ENCODE results near the gene BAD. TPM values are rescaled to one million over a fixed set of nuclear protein-coding genes. Genes with fewer than 3 reads are reported as not detected.

Gene BAD
- total RNA-seq, 1 donor from 2014 or later, result 43.6 TPM

DNA sequence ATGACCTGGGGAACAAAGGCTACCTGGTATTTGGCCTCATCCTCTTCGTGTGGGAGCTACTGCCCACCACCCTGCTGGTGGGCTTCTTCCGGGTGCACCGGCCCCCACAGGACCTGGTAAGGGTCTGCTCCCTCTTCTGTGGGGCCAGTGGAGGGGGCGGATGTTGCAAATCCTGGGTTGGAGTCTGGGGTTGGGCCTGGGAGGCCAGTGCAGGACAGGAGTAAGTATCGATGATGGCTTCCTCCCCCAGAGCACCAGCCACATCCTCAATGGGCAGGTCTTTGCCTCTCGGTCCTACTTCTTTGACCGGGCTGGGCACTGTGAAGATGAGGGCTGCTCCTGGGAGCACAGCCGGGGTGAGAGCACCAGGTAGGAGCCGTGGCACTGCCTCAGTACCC, 3.9 kb upstream of the BAD start:
- Mint-ChIP-seq H3K4me3 (ENCODE audit: unreplicated experiment) (no peak overlapping the region), H3K27me3 (ENCODE audit: low read depth, unreplicated experiment) (peaks cover 25% of the 10 kb centered on the region), H3K36me3 (ENCODE audit: low read depth, unreplicated experiment) (peaks cover 4% of the 10 kb centered on the region), H3K27ac (ENCODE audit: unreplicated experiment) (no peak overlapping the region), H3K9me3 (ENCODE audit: unreplicated experiment) (no peaks in the 10 kb centered on the region), H3K4me1 (ENCODE audit: low read depth, unreplicated experiment) (peaks cover 3% of the 10 kb centered on the region)
- Histone ChIP-seq H3K36me3 (ENCODE audit: insufficient read depth, low read length) (no peaks in the 10 kb centered on the region), H3K27me3 (ENCODE audit: insufficient read depth, low read length) (peaks cover 29% of the 10 kb centered on the region), H3K27ac (ENCODE audit: low read depth, low read length) (no peak overlapping the region), H4K20me1 (ENCODE audit: insufficient read depth, low read length) (peaks cover 24% of the 10 kb centered on the region), H3K4me2 (ENCODE audit: low read length) (no peak overlapping the region), H3K79me2 (ENCODE audit: insufficient read depth, low read length) (peaks cover 11% of the 10 kb centered on the region), H3K4me1 (ENCODE audit: insufficient read depth, low read length) (peaks cover 13% of the 10 kb centered on the region), H3K9ac (ENCODE audit: low read length) (no peak overlapping the region), H2AFZ (ENCODE audit: low read depth, low read length) (no peak overlapping the region), H3K4me3 (ENCODE audit: insufficient read depth, low read depth, low read length) (no peak overlapping the region), H3K9me3 (ENCODE audit: insufficient read depth, low read depth, low read length) (no peaks in the 10 kb centered on the region)
- no peak for FAIRE-seq
- TF ChIP-seq EZH2 (IDR thresholded peaks at IDR 0.05; ENCODE audit: insufficient read depth, low read length), result no peak
- TF ChIP-seq, protein P1, sequence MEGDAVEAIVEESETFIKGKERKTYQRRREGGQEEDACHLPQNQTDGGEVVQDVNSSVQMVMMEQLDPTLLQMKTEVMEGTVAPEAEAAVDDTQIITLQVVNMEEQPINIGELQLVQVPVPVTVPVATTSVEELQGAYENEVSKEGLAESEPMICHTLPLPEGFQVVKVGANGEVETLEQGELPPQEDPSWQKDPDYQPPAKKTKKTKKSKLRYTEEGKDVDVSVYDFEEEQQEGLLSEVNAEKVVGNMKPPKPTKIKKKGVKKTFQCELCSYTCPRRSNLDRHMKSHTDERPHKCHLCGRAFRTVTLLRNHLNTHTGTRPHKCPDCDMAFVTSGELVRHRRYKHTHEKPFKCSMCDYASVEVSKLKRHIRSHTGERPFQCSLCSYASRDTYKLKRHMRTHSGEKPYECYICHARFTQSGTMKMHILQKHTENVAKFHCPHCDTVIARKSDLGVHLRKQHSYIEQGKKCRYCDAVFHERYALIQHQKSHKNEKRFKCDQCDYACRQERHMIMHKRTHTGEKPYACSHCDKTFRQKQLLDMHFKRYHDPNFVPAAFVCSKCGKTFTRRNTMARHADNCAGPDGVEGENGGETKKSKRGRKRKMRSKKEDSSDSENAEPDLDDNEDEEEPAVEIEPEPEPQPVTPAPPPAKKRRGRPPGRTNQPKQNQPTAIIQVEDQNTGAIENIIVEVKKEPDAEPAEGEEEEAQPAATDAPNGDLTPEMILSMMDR (IDR thresholded peaks at IDR 0.05; ENCODE audit: insufficient read depth, low read depth, low read length), result no peak
- no peak for DNase-seq (ENCODE audit: low read depth)

DNA sequence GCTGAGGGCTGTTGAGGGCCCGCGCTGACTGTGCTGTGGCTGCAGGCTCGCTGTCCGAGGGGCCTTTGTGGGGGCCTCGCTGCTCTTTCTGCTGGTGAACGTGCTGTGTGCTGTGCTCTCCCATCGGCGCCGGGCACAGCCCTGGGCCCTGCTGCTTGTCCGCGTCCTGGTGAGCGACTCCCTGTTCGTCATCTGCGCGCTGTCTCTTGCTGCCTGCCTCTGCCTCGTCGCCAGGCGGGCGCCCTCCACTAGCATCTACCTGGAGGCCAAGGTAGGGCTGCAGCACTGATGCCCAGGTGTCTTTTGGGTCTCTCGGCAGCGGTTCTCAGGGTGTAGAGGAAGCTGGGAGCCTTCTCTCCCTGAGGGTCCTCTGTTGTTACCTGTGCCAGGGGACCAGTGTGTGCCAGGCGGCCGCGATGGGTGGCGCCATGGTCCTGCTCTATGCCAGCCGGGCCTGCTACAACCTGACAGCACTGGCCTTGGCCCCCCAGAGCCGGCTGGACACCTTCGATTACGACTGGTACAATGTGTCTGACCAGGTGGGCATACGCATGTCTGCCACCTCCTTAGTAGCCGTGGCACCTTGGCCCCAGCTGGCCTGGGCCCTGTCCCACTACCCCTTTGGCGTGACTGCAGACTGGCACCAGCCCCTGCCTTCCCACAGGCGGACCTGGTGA, 3.3 kb upstream of the BAD start:
- no peak overlapping the region for H3K4me3 Mint-ChIP-seq (ENCODE audit: unreplicated experiment)
- Histone ChIP-seq H3K27ac (ENCODE audit: low read depth, low read length) (no peak overlapping the region), H3K36me3 (ENCODE audit: insufficient read depth, low read length) (no peaks in the 10 kb centered on the region), H3K4me3 (ENCODE audit: insufficient read depth, low read depth, low read length) (no peak overlapping the region), H3K4me1 (ENCODE audit: insufficient read depth, low read length) (peaks cover 13% of the 10 kb centered on the region), H3K27me3 (ENCODE audit: insufficient read depth, low read length) (peaks cover 24% of the 10 kb centered on the region), H3K9me3 (ENCODE audit: insufficient read depth, low read depth, low read length) (no peaks in the 10 kb centered on the region), H3K9ac (ENCODE audit: low read length) (no peak overlapping the region), H2AFZ (ENCODE audit: low read depth, low read length) (no peak overlapping the region), H3K79me2 (ENCODE audit: insufficient read depth, low read length) (peaks cover 16% of the 10 kb centered on the region), H3K4me2 (ENCODE audit: low read length) (no peak overlapping the region), H4K20me1 (ENCODE audit: insufficient read depth, low read length) (peaks cover 20% of the 10 kb centered on the region)
- peaks cover 4% of the 10 kb centered on the region for H3K36me3 Mint-ChIP-seq (ENCODE audit: low read depth, unreplicated experiment)
- no peak overlapping the region for H3K27ac Mint-ChIP-seq (ENCODE audit: unreplicated experiment)
- H3K4me1 Mint-ChIP-seq (ENCODE audit: low read depth, unreplicated experiment), result peaks cover 3% of the 10 kb centered on the region
- FAIRE-seq (no peak), DNase-seq (ENCODE audit: low read depth) (no peak)
- H3K27me3 Mint-ChIP-seq (ENCODE audit: low read depth, unreplicated experiment), result peaks cover 20% of the 10 kb centered on the region
- H3K9me3 Mint-ChIP-seq (ENCODE audit: unreplicated experiment), result no peaks in the 10 kb centered on the region
- no peak for TF ChIP-seq EZH2 (IDR thresholded peaks at IDR 0.05; ENCODE audit: insufficient read depth, low read length)
- TF ChIP-seq, protein P1 (IDR thresholded peaks at IDR 0.05; ENCODE audit: insufficient read depth, low read depth, low read length), result no peak

DNA sequence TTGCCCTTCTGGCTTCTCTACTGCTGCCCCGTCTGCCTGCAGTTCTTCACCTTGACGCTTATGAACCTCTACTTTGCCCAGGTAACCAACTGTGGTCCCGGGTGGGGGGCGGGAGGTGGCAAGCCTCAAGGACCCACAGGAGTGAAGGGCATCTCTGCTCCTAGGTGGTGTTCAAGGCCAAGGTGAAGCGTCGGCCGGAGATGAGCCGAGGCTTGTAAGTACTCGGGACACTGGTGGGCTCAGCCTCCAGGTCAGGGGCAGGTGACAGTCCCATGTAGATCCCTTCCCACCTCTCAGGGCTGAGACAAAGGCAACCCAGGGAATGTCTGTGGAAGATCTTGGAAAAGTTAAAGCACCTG, 2.3 kb upstream of the BAD start:
- Histone ChIP-seq H3K27me3 (ENCODE audit: insufficient read depth, low read length) (peaks cover 13% of the 10 kb centered on the region), H3K9me3 (ENCODE audit: insufficient read depth, low read depth, low read length) (no peaks in the 10 kb centered on the region), H3K9ac (ENCODE audit: low read length) (no peak overlapping the region), H3K79me2 (ENCODE audit: insufficient read depth, low read length) (peaks cover 16% of the 10 kb centered on the region), H3K4me2 (ENCODE audit: low read length) (peak overlapping the region; percentile 100), H4K20me1 (ENCODE audit: insufficient read depth, low read length) (peaks cover 16% of the 10 kb centered on the region), H3K4me1 (ENCODE audit: insufficient read depth, low read length) (peaks cover 12% of the 10 kb centered on the region), H3K4me3 (ENCODE audit: insufficient read depth, low read depth, low read length) (no peak overlapping the region), H2AFZ (ENCODE audit: low read depth, low read length) (no peak overlapping the region), H3K27ac (ENCODE audit: low read depth, low read length) (no peak overlapping the region), H3K36me3 (ENCODE audit: insufficient read depth, low read length) (no peaks in the 10 kb centered on the region)
- DNase-seq (ENCODE audit: low read depth) (no peak), FAIRE-seq (no peak)
- Mint-ChIP-seq H3K36me3 (ENCODE audit: low read depth, unreplicated experiment) (peaks cover 4% of the 10 kb centered on the region), H3K27ac (ENCODE audit: unreplicated experiment) (peak overlapping the region; percentile 30), H3K4me3 (ENCODE audit: unreplicated experiment) (peak overlapping the region; percentile 83), H3K27me3 (ENCODE audit: low read depth, unreplicated experiment) (peaks cover 17% of the 10 kb centered on the region), H3K9me3 (ENCODE audit: unreplicated experiment) (no peaks in the 10 kb centered on the region), H3K4me1 (ENCODE audit: low read depth, unreplicated experiment) (peaks cover 3% of the 10 kb centered on the region)
- TF ChIP-seq, protein P1 (IDR thresholded peaks at IDR 0.05; ENCODE audit: insufficient read depth, low read depth, low read length), result no peak
- no peak for TF ChIP-seq EZH2 (IDR thresholded peaks at IDR 0.05; ENCODE audit: insufficient read depth, low read length)

Data from astrocyte (in vitro differentiated cells and primary cell).